Left lung (tissue), 10 donors: Measurements from ENCODE around the gene DOK7. TPM values are rescaled to one million over a fixed set of nuclear protein-coding genes. Genes with fewer than 3 reads are reported as not detected.
A peak's percentile ranks its signal among the peaks of the same experiment; 100 is the strongest.

Source experiments
- ATAC-seq: fragments of 200-7000 bp; cut with Tn5 transposase; one replicate; pipeline ENCODE4 v1.9.1; 2020; ENCODE audit warnings: moderate library complexity
- DNase-seq, 4 donors: peaks; one replicate each; pipeline ENCODE4 v3.0.0-alpha.2; 2013 to 2020
- H3K27ac ChIP-seq, 2 donors: fragments of 200-600 bp; sonication (generic) in 1 of 2; one replicate each; pipeline versions ENCODE4 v1.5.0 to v1.8.0; 2020 to 2021
- H3K27me3 ChIP-seq, 2 donors: fragments of 200-600 bp; sonication (generic) in 1 of 2; one replicate each; pipeline versions ENCODE4 v1.5.0 to v1.8.0; 2020 to 2021
- H3K36me3 ChIP-seq, 2 donors: fragments of 200-600 bp; sonication (generic) in 1 of 2; one replicate each; pipeline versions ENCODE4 v1.5.0 to v1.8.0; 2020 to 2021
- H3K4me1 ChIP-seq, 2 donors: fragments of 200-600 bp; one replicate each; pipeline ENCODE4 v1.8.0; 2021
- H3K4me3 ChIP-seq, 2 donors: fragments of 200-600 bp; sonication (generic) in 1 of 2; one replicate each; pipeline versions ENCODE4 v1.5.0 to v1.8.0; 2020 to 2021; ENCODE audit warnings: mild to moderate bottlenecking in 1 of 2
- H3K9me3 ChIP-seq, 2 donors: fragments of 200-600 bp; sonication (generic) in 1 of 2; one replicate each; pipeline versions ENCODE4 v1.5.0 to v1.8.0; 2020 to 2021
- CTCF ChIP-seq, 2 donors: fragments of 200-600 bp; sonication (generic) in 1 of 2; IDR thresholded peaks; one replicate each; pipeline versions ENCODE4 v1.5.0 to v1.8.0; 2021; ENCODE audit warnings: antibody characterized with exemption in 2 of 2
- intact Hi-C, 2 donors: fragments of 100-400 bp; cut with DNase I; formaldehyde crosslinking; loops; one replicate each; pipeline versions ENCODE4 v1.11.2 to v1.14.2; 2022
- polyA plus RNA-seq, 6 donors: library from polyadenylated mRNA; unstranded; fragments of 120-200 nt; gene quantifications; one replicate each; pipeline ENCODE4 v1.2.1, GENCODE V29; 2013; ENCODE audit not compliant: insufficient read length in 6 of 6
- total RNA-seq, 2 donors: library from RNA; stranded (reverse); fragmentation: NEBNext Ultra II Directional; extraction: Animal tissue kit (Norgen Biotek cat#: 25700); gene quantifications; one replicate each; pipeline ENCODE4 v1.2.1, GENCODE V29; 2021
- donor health status: DM: no; HTN: yes; CAD: no.
- donor health status: DM: no; HTN: no; CAD: no.

The DOK7 gene
- total and polyA plus RNA-seq, 8 donors: 0.28 to 6.3 (median 1.2) TPM

- ATAC-seq (peak; percentile 28), DNase-seq (peak in 1 of 4 donors; percentile 67)
- Histone ChIP-seq H3K27me3 (no peaks in the 10 kb centered on the region), H3K4me1 (peaks cover 6 to 8% of the 10 kb centered on the region in 2 donors), H3K4me3 (no peak overlapping the region), H3K27ac (no peak overlapping the region), H3K36me3 (peaks cover 0 to 15% of the 10 kb centered on the region in 2 donors), H3K9me3 (no peaks in the 10 kb centered on the region)
- intact Hi-C loops: no loop called here
- TF ChIP-seq CTCF (IDR thresholded peaks at IDR 0.05): no peak
Observed at GRCh38 chr4:3436048-3436797, 26.9 kb upstream of the DOK7 start.

- Histone ChIP-seq H3K4me3 (no peak overlapping the region), H3K4me1 (peaks cover 6 to 8% of the 10 kb centered on the region in 2 donors), H3K9me3 (no peaks in the 10 kb centered on the region), H3K27ac (no peak overlapping the region), H3K36me3 (peaks cover 0 to 7% of the 10 kb centered on the region in 2 donors), H3K27me3 (no peaks in the 10 kb centered on the region)
- intact Hi-C loops: no loop called here
- no peak for TF ChIP-seq CTCF (IDR thresholded peaks at IDR 0.05)
- DNase-seq: peak in 2 of 4 donors; percentile 69 to 89
- peak; percentile 93 for ATAC-seq
Observed at GRCh38 chr4:3436798-3437581, 26.1 kb upstream of the DOK7 start.

GRCh38 chr4:3437582-3437936, 25.5 kb upstream of the DOK7 start:
- H3K36me3 ChIP-seq: peaks cover 0 to 2% of the 10 kb centered on the region in 2 donors
- peak in 1 of 4 donors; percentile 57 for DNase-seq
- H3K9me3 ChIP-seq: no peaks in the 10 kb centered on the region
- no peak overlapping the region for H3K27ac ChIP-seq
- TF ChIP-seq CTCF (IDR thresholded peaks at IDR 0.05): no peak
- no peak for ATAC-seq
- peaks cover 6 to 8% of the 10 kb centered on the region in 2 donors for H3K4me1 ChIP-seq
- intact Hi-C loops: no loop called here
- H3K27me3 ChIP-seq: no peaks in the 10 kb centered on the region
- no peak overlapping the region for H3K4me3 ChIP-seq

GRCh38 chr4:3437998-3438846, 24.9 kb upstream of the DOK7 start:
- peak in 1 of 4 donors; percentile 71 for DNase-seq
- Histone ChIP-seq H3K36me3 (no peaks in the 10 kb centered on the region), H3K4me3 (no peak overlapping the region), H3K27me3 (peaks cover 0 to 6% of the 10 kb centered on the region in 2 donors), H3K9me3 (no peaks in the 10 kb centered on the region), H3K27ac (no peak overlapping the region), H3K4me1 (peaks cover 6 to 8% of the 10 kb centered on the region in 2 donors)
- ATAC-seq: no peak
- intact Hi-C loops: no loop called here
- no peak for TF ChIP-seq CTCF (IDR thresholded peaks at IDR 0.05)
